ENCODE data around the gene PNMA6E. TPM values are rescaled to one million over a fixed set of nuclear protein-coding genes. Genes with fewer than 3 reads are reported as not detected.

The PNMA6E gene
- total RNA-seq, 1 donor from 2014 or later: not detected

GRCh38 chrX:153384390-153384789, 16.8 kb downstream of the PNMA6E start:
- ATAC-seq (ENCODE audit: low read depth): no peak
- Mint-ChIP-seq H3K4me3 (no peak overlapping the region), H3K27me3 (no peaks in the 10 kb centered on the region), H3K36me3 (ENCODE audit: low read depth) (no peaks in the 10 kb centered on the region), H3K27ac (no peak overlapping the region), H3K4me1 (no peaks in the 10 kb centered on the region), H3K9me3 (no peaks in the 10 kb centered on the region)
- intact Hi-C loops (cut with micrococcal nuclease): no loop called here
- CTCF ChIA-PET: no interaction called here
- POLR2A ChIA-PET: no interaction called here
- DNase-seq: no peak
- TF ChIP-seq CTCF (IDR thresholded peaks at IDR 0.05): no peak

GRCh38 chrX:153382563-153383482, 18.3 kb downstream of the PNMA6E start:
- Mint-ChIP-seq H3K4me1 (no peaks in the 10 kb centered on the region), H3K27me3 (no peaks in the 10 kb centered on the region), H3K27ac (no peak overlapping the region), H3K9me3 (no peaks in the 10 kb centered on the region), H3K36me3 (ENCODE audit: low read depth) (no peaks in the 10 kb centered on the region), H3K4me3 (no peak overlapping the region)
- POLR2A ChIA-PET: no interaction called here
- ATAC-seq (ENCODE audit: low read depth) (no peak), DNase-seq (no peak)
- CTCF ChIA-PET: no interaction called here
- intact Hi-C loops (cut with micrococcal nuclease): no loop called here
- TF ChIP-seq CTCF (IDR thresholded peaks at IDR 0.05): no peak

GRCh38 chrX:153381684-153382532, 19.2 kb downstream of the PNMA6E start:
- Mint-ChIP-seq H3K36me3 (ENCODE audit: low read depth) (no peaks in the 10 kb centered on the region), H3K27me3 (no peaks in the 10 kb centered on the region), H3K9me3 (no peaks in the 10 kb centered on the region), H3K27ac (no peak overlapping the region), H3K4me3 (no peak overlapping the region), H3K4me1 (no peaks in the 10 kb centered on the region)
- DNase-seq: no peak
- TF ChIP-seq CTCF (IDR thresholded peaks at IDR 0.05): no peak
- intact Hi-C loops (cut with micrococcal nuclease): no loop called here
- POLR2A ChIA-PET: no interaction called here
- peak; percentile 45 for ATAC-seq (ENCODE audit: low read depth)
- CTCF ChIA-PET: no interaction called here

GRCh38 chrX:153380691-153381090, 20.5 kb downstream of the PNMA6E start:
- intact Hi-C loops (cut with micrococcal nuclease): no loop called here
- Mint-ChIP-seq H3K9me3 (no peaks in the 10 kb centered on the region), H3K4me1 (no peaks in the 10 kb centered on the region), H3K27me3 (no peaks in the 10 kb centered on the region), H3K27ac (no peak overlapping the region), H3K36me3 (ENCODE audit: low read depth) (no peaks in the 10 kb centered on the region), H3K4me3 (no peak overlapping the region)
- no peak for TF ChIP-seq CTCF (IDR thresholded peaks at IDR 0.05)
- ChIA-PET POLR2A (no interaction called here), CTCF (no interaction called here)
- DNase-seq (no peak), ATAC-seq (ENCODE audit: low read depth) (no peak)

- Mint-ChIP-seq H3K27ac (no peak overlapping the region), H3K4me3 (no peak overlapping the region), H3K9me3 (no peaks in the 10 kb centered on the region), H3K36me3 (ENCODE audit: low read depth) (no peaks in the 10 kb centered on the region), H3K27me3 (no peaks in the 10 kb centered on the region), H3K4me1 (no peaks in the 10 kb centered on the region)
- intact Hi-C loops (cut with micrococcal nuclease): no loop called here
- ChIA-PET CTCF (no interaction called here), POLR2A (interaction anchor here (0.6 kb wide), 1 partner anchor 654 kb away, joined by 3 read pairs; no protein-coding TSS in a partner anchor)
- no peak for TF ChIP-seq CTCF (IDR thresholded peaks at IDR 0.05)
- no peak for DNase-seq
- ATAC-seq (ENCODE audit: low read depth): no peak
Measured at GRCh38 chrX:153379971-153380581, 21.1 kb downstream of the PNMA6E start.

Data from activated B cell treated with CpG ODN at 0.5 μM for 24 hours (primary cell).